Stimulated activated CD8-positive, alpha-beta memory T cell treated with anti-CD3 and anti-CD28 coated beads, Interleukin-12 subunit alpha, Interleukin-12 subunit beta, amount 100 ng/mL, for 24 hours (primary cell): ENCODE data around the gene HSD3B7.

ENCODE experiments used
- DNase-seq: peaks from one replicate; pipeline ENCODE4 v3.0.0-alpha.2; 2020; ENCODE audit errors: extremely low read depth

Gene HSD3B7

GRCh38 chr16:30982548-30983288, 2.3 kb upstream of the HSD3B7 start:
- no peak for DNase-seq

GRCh38 chr16:30983289-30983889, 1.6 kb upstream of the HSD3B7 start:
- no peak for DNase-seq

- no peak for DNase-seq
Measured at GRCh38 chr16:30983898-30984610, 953 bp upstream of the HSD3B7 start.

GRCh38 chr16:30985401-30986128, 558 bp downstream of the HSD3B7 start:
- no peak for DNase-seq

GRCh38 chr16:30986129-30986991, 1.4 kb downstream of the HSD3B7 start:
- DNase-seq: no peak

GRCh38 chr16:30987581-30988190, 2.7 kb downstream of the HSD3B7 start:
- no peak for DNase-seq

- no peak for DNase-seq
Measured at GRCh38 chr16:30989469-30990047, 4.6 kb downstream of the HSD3B7 start.

- DNase-seq: no peak
Measured at GRCh38 chr16:30990105-30990504, 5.1 kb downstream of the HSD3B7 start.

GRCh38 chr16:30991052-30991451, 6.0 kb downstream of the HSD3B7 start:
- no peak for DNase-seq

- no peak for DNase-seq
Measured at GRCh38 chr16:30992276-30992780, 7.3 kb downstream of the HSD3B7 start.

GRCh38 chr16:30992931-30993816, 8.2 kb downstream of the HSD3B7 start:
- no peak for DNase-seq

GRCh38 chr16:30995927-30996323, 10.9 kb downstream of the HSD3B7 start:
- DNase-seq: no peak

- no peak for DNase-seq
Measured at GRCh38 chr16:30996324-30996984, 11.4 kb downstream of the HSD3B7 start.

- peak; percentile 53 for DNase-seq
Measured at GRCh38 chr16:30996985-30997724, 12.1 kb downstream of the HSD3B7 start.

GRCh38 chr16:30997725-30998711, 13.0 kb downstream of the HSD3B7 start:
- no peak for DNase-seq

GRCh38 chr16:30998852-30999761, 14.1 kb downstream of the HSD3B7 start:
- DNase-seq: no peak
